ENCODE results near the gene HMX1.

HMX1 gene

DNA sequence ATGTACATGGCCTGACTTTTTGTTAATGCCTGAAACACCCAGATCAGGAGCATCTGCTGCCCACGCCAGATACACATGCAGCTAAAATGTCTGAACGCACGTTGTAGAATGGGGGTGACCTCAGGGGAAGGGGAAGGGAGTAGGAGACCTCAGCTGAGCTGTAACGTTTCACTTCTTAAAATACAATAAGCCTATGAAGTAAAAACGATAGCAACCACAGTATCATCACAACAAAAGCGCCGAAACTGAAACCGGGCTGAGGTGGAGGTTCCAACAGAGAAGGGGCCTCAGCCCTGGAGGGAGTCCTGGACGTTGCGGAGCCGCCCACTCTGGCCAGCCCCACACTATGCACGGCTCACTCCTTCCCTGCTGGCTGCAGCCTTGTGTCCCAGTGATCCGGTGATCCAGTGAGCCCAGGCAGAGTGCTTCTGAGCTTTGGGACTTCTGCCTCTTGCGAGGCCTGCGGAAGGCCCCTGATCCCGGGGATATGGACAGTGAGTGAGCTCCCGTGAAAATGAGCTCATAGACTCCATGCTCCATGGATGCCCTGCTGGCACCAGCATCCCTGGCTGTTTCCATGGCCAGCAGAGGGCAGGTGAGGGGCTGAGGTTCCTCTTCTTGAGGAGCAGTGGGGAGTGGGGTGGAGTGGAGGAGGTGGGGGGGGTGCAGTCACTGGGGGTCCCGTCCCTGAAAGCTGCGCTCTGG, 52.0 kb downstream of the HMX1 start:
- DNase-seq (ENCODE audit: low spot score) = peak; percentile 40

DNA sequence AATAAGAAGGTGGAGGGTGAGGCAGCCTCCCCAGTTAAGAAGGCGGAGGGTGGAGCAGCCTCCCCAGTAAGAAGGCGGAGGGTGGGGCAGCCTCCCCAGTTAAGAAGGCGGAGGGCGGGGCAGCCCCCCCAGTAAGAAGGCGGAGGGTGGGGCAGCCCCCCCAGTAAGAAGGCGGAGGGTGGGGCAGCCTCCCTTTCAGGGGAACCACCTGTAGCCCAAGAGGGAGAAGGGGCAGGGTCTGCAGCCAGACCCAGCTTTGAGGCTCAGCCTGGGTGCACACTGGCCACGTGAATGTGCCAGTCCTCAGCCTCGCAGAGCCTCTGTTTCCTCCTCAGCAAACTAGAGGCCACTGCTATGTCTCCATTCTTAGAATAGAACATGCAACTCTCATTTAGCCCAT, 52.6 kb downstream of the HMX1 start:
- no peak for DNase-seq (ENCODE audit: low spot score)

DNA sequence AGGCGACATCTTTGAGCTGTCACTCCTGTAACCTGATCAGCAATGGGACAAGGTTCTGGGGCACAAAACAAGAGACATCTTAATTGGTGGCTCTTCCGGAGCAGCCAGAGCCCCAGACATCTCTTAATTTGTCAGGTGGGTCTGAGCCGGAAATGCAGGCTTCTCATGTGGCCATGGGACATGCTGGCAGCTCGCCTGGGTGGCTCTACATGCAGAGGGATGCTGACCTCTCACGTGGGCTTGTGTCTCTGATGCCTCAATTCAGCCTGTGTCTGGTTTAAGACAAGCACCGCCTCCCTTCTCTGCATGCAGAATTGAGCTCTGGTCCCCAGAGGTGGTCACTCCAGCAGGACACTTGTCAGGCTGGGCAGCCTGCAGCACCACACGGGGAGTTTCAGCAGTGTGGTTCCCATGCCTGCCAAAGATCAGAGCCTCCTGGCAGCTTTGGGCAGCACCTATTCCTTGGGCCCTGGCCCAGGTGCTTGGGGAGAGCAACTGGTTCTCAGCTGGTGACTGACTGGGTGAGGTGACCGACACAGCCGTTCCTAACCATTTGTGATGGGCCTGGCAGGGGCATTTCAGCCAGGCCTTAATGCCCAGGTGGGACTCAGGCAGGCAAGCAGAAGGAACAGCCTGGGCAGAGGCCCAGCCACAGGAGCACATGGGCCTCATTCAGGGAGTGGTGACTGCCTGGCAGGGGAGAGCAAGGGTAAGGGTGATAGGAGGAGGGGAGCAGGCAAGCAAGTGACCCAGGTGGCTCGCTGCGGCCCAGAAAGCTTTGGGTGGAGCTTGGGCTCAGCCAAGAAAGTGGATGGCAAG, 53.4 kb downstream of the HMX1 start:
- DNase-seq (ENCODE audit: low spot score) = no peak

DNA sequence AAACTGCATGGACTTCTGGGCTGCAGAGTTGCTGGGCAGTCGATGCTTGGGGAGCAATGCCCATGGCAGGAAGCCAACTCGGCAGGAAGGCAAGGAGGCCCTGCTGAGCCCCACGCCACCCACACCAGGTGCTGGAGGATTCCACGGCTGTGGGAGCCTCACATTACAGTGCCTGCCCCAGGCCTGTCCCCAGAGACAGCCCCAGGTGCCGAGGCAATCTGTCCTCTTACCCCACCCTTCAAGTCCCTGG, 53.9 kb downstream of the HMX1 start:
- no peak for DNase-seq (ENCODE audit: low spot score)

DNA sequence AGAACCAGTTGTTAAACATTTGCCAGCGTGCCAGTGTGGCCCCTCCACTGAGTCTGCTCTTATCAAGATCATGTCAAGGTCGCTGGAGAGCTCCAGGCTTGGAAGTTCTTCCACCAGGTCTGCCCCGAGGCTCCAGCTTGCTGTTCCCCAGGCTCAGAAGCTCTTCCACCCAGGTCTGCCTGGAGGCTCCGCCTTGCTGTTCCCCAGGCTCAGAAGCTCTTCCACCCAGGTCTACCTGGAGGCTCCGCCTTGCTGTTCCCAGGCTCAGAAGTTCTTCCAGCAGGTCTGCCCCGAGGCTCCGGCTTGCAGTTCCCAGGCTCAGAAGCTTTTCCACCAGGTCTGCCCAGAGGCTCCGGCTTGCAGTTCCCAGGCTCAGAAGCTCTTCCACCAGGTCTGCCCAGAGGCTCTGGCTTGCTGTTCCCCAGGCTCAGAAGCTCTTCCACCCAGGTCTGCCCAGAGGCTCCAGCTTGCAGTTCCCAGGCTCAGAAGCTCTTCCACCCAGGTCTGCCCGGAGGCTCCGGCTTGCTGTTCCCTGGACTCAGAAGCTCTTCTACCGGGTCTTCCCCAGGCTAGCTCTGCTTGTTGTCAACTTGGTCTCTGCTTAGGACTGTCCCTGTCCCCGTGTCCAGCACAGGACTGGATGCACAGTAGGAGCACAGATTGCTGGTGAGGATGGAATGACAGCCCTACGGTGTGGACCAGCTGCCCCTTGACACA, 54.4 kb downstream of the HMX1 start:
- DNase-seq (ENCODE audit: low spot score) = no peak
